H1 (cell line): ENCODE results near the gene ERAP2. TPM values are rescaled to one million over a fixed set of nuclear protein-coding genes. Genes with fewer than 3 reads are reported as not detected.

Experiments used
- CTCF ChIA-PET: fragments of 300-600 bp; sonication (Branson Sonifier 250); formaldehyde crosslinking; loops from one replicate; lab custom pipeline; 2021; ENCODE audit not compliant: partially characterized antibody; lab: Charles Lee
- POLR2A ChIA-PET: fragments of 300-600 bp; sonication (Branson Sonifier 250); formaldehyde crosslinking; loops from one replicate; lab custom pipeline; 2021; ENCODE audit warnings: inconsistent platforms; ENCODE audit not compliant: partially characterized antibody; lab: Charles Lee
- DNase-seq, 2 experiments: peaks; one replicate each; pipeline versions ENCODE4 v3.0.0 to v3.0.0-alpha.2; 2010 to 2022; ENCODE audit warnings: low spot score in 2 of 2, low read depth in 1 of 2, mixed read lengths in 1 of 2
- FAIRE-seq: peaks from 2 replicates; lab custom pipeline; 2011; peaks lifted over from hg19 to GRCh38; lab: Jason Lieb, UNC
- H2AFZ ChIP-seq: 2 replicates; pipeline ENCODE4 v1.8.1; 2012; ENCODE audit warnings: low read length, inconsistent platforms
- H2AK5ac ChIP-seq: 2 replicates; pipeline ENCODE4 v1.6.1; 2013; ENCODE audit warnings: low read depth, low read length
- H2BK120ac ChIP-seq: replicated peaks from 2 replicates; pipeline ENCODE3; 2013; ENCODE audit warnings: low read depth, low read length, inconsistent platforms
- H2BK12ac ChIP-seq: 2 replicates; pipeline ENCODE4 v1.6.1; 2013; ENCODE audit warnings: low read depth, low read length
- H2BK15ac ChIP-seq: 2 replicates; pipeline ENCODE4 v1.6.1; 2013; ENCODE audit warnings: low read length
- H2BK20ac ChIP-seq: 2 replicates; pipeline ENCODE4 v1.6.1; 2013; ENCODE audit warnings: low read length
- H2BK5ac ChIP-seq: 2 replicates; pipeline ENCODE4 v1.6.1; 2013; ENCODE audit warnings: low read depth, low read length
- H3K14ac ChIP-seq: 2 replicates; pipeline ENCODE4 v1.6.1; 2013; ENCODE audit warnings: inconsistent platforms; ENCODE audit not compliant: insufficient read length
- H3K18ac ChIP-seq: 2 replicates; pipeline ENCODE4 v1.6.1; 2013; ENCODE audit warnings: low read length; ENCODE audit errors: extremely low read depth
- H3K23ac ChIP-seq: 2 replicates; pipeline ENCODE4 v1.6.1; 2013; ENCODE audit warnings: inconsistent platforms; ENCODE audit not compliant: insufficient read length
- H3K23me2 ChIP-seq: 2 replicates; pipeline ENCODE4 v1.6.1; 2013; ENCODE audit warnings: low read depth, low read length
- H3K27ac ChIP-seq: 2 replicates; pipeline ENCODE4 v1.6.1; 2011; ENCODE audit warnings: low read depth, low read length, inconsistent platforms
- H3K27me3 ChIP-seq, 4 experiments: replicated peaks in 1 of 4; 1 replicate in 1 of 4; 2 replicates in 3 of 4; pipeline versions ENCODE4 v1.6.1 to v1.8.1; 2011 to 2013; ENCODE audit warnings: low read length in 3 of 4, mild to moderate bottlenecking in 3 of 4, inconsistent platforms in 2 of 4, mixed read lengths in 2 of 4, moderate library complexity in 1 of 4; ENCODE audit not compliant: control insufficient read depth in 3 of 4, insufficient read depth in 3 of 4; ENCODE audit errors: extremely low read depth in 1 of 4
- H3K36me3 ChIP-seq, 4 experiments: 2 replicates each; pipeline versions ENCODE4 v1.6.1 to v1.8.1; 2011 to 2013; ENCODE audit warnings: mild to moderate bottlenecking in 4 of 4, low read length in 3 of 4, moderate library complexity in 2 of 4, control low read depth in 1 of 4, inconsistent platforms in 1 of 4; ENCODE audit not compliant: insufficient read depth in 4 of 4, control insufficient read depth in 2 of 4
- H3K4ac ChIP-seq: replicated peaks from 2 replicates; pipeline ENCODE3; 2013; ENCODE audit warnings: low read length, low read depth, mixed read lengths, inconsistent platforms; ENCODE audit not compliant: insufficient read length
- H3K4me1 ChIP-seq, 4 experiments: replicated peaks in 1 of 4; 1 replicate in 1 of 4; 2 replicates in 3 of 4; pipeline versions ENCODE4 v1.6.1 to v1.8.1; 2011 to 2013; ENCODE audit warnings: low read length in 3 of 4, inconsistent platforms in 2 of 4, mixed read lengths in 1 of 4; ENCODE audit not compliant: insufficient read depth in 4 of 4, control insufficient read depth in 3 of 4
- H3K4me2 ChIP-seq, 2 experiments: 2 replicates each; pipeline versions ENCODE4 v1.6.1 to v1.8.1; 2011 to 2013; ENCODE audit warnings: low read depth in 2 of 2, low read length in 2 of 2, control low read depth in 1 of 2, inconsistent platforms in 1 of 2, mild to moderate bottlenecking in 1 of 2; ENCODE audit not compliant: insufficient read depth in 1 of 2
- H3K4me3 ChIP-seq, 4 experiments: fragments of 200-600, 300-600 bp in 1 of 4; sonication (generic), shearing (Covaris generic), sonication (Bioruptor Twin) in 1 of 4; 2 replicates each; pipeline versions ENCODE4 v1.5.1 to v1.8.1; 2011 to 2016; ENCODE audit warnings: low read length in 4 of 4, low read depth in 3 of 4, control low read depth in 2 of 4, inconsistent platforms in 2 of 4, mild to moderate bottlenecking in 2 of 4, mixed read lengths in 1 of 4, moderate library complexity in 1 of 4; ENCODE audit not compliant: insufficient read depth in 2 of 4; ENCODE audit errors: extremely low read depth in 1 of 4
- H3K56ac ChIP-seq: replicated peaks from 2 replicates; pipeline ENCODE3; 2013; ENCODE audit warnings: low read depth, mild to moderate bottlenecking, mixed read lengths, low read length, inconsistent platforms; ENCODE audit not compliant: insufficient read length
- H3K79me1 ChIP-seq: 2 replicates; pipeline ENCODE4 v1.6.1; 2013; ENCODE audit warnings: low read depth, low read length, control low read depth
- H3K79me2 ChIP-seq, 2 experiments: 2 replicates each; pipeline versions ENCODE4 v1.6.1 to v1.8.1; 2012 to 2013; ENCODE audit warnings: low read length in 2 of 2, mild to moderate bottlenecking in 2 of 2, inconsistent platforms in 1 of 2; ENCODE audit not compliant: insufficient read depth in 2 of 2, control insufficient read depth in 1 of 2
- H3K9ac ChIP-seq, 4 experiments: replicated peaks in 1 of 4; 1 replicate in 1 of 4; 2 replicates in 3 of 4; pipeline versions ENCODE4 v1.6.1 to v1.8.1; 2011 to 2013; ENCODE audit warnings: low read depth in 3 of 4, low read length in 3 of 4, control low read depth in 2 of 4, mild to moderate bottlenecking in 2 of 4, moderate library complexity in 2 of 4, inconsistent platforms in 1 of 4; ENCODE audit errors: extremely low read depth in 1 of 4
- H3K9me3 ChIP-seq, 2 experiments: 2 replicates each; pipeline versions ENCODE4 v1.6.1 to v1.8.1; 2012 to 2013; ENCODE audit warnings: mild to moderate bottlenecking in 2 of 2, moderate library complexity in 2 of 2, control low read depth in 1 of 2, inconsistent platforms in 1 of 2, low read depth in 1 of 2, low read length in 1 of 2, mixed read lengths in 1 of 2; ENCODE audit not compliant: insufficient read depth in 2 of 2
- H4K20me1 ChIP-seq, 2 experiments: replicated peaks in 1 of 2; 2 replicates each; pipeline versions ENCODE3 to v1.8.1; 2011 to 2013; ENCODE audit warnings: inconsistent platforms in 2 of 2, low read length in 2 of 2, mild to moderate bottlenecking in 1 of 2; ENCODE audit not compliant: insufficient read depth in 2 of 2, control insufficient read depth in 1 of 2
- H4K5ac ChIP-seq: 2 replicates; pipeline ENCODE4 v1.6.1; 2013; ENCODE audit warnings: low read length, low read depth, mixed read lengths, inconsistent platforms; ENCODE audit not compliant: insufficient read length
- H4K8ac ChIP-seq: 2 replicates; pipeline ENCODE4 v1.8.0; 2013; ENCODE audit warnings: mild to moderate bottlenecking, moderate library complexity, low read length, inconsistent platforms; ENCODE audit not compliant: insufficient read depth; ENCODE audit errors: extremely low read depth
- H4K91ac ChIP-seq: replicated peaks from 2 replicates; pipeline ENCODE3; 2013; ENCODE audit warnings: low read length, mixed read lengths, inconsistent platforms; ENCODE audit not compliant: insufficient read length
- MAFK ChIP-seq: IDR thresholded peaks from 2 replicates; pipeline ENCODE4 v1.6.1; 2012; ENCODE audit warnings: low read depth, mild to moderate bottlenecking, improper control_type of control experiment, low read length
- WGBS, 2 experiments: shearing (Covaris generic) in 1 of 2; methylation state at CpG; one replicate each; pipeline versions ENCODE4 v1.1.6 to v1.1.7; 2013 to 2015; ENCODE audit warnings: low lambda C conversion rate in 2 of 2, mixed read lengths in 2 of 2, inconsistent platforms in 1 of 2, low coverage in 1 of 2, missing lambda C conversion rate in 1 of 2; ENCODE audit not compliant: insufficient replicate concordance in 2 of 2, insufficient coverage in 1 of 2, insufficient read length in 1 of 2; ENCODE audit errors: extremely low coverage in 1 of 2, missing lambda C conversion rate in 1 of 2; 5-methylcytosine and 5-hydroxymethylcytosine counted together
- polyA plus RNA-seq, 7 experiments: library from polyadenylated mRNA; depleted of rRNA in 3 of 7; stranded (reverse) in 5 of 7; unstranded in 2 of 7; fragments of >200 nt in 5 of 7; fragments of 200-250 nt in 2 of 7; gene quantifications; 1 replicate in 5 of 7; 2 replicates in 1 of 7; 4 replicates in 1 of 7; pipeline versions ENCODE4 v1.2.1 to v1.2.3, GENCODE V29; 2011 to 2013; ENCODE audit warnings: missing spikeins in 2 of 7, mixed read lengths in 2 of 7
- total RNA-seq: library from RNA; stranded (reverse); fragmentation: NEBNext Ultra II Directional; extraction: Animal tissue kit (Norgen Biotek cat#: 25700); gene quantifications from 2 replicates; pipeline ENCODE4 v1.2.1, GENCODE V29; 2021

ERAP2 gene
- total and polyA plus RNA-seq, 2 of the 8 experiments (the other 6 are each of a cell fraction or from before 2014, with no cell fraction given), result 0.14 TPM; not detected in 1

DNA sequence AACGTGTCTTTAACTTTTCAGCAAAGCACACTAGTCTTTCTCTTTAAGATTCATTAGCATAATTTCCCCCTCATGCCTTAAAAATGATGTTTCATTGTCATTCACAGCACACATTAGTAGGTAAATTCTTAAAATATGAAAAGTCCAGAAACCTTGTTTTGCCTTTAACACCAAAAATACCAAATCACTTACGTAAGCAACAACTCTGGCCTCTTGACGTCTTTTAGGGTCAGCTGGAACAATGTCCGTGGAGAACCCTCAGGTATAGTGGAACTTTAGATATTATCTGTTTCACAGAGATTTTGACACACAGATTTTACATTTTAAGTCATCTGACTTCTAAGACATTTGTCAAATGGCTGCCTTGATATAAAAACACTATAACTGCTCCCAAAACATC, 90.5 kb downstream of the ERAP2 start:
- Histone ChIP-seq H2BK120ac (no peak overlapping the region), H2AK5ac (no peak overlapping the region), H3K4ac (no peak overlapping the region), H3K23ac (no peak overlapping the region), H3K4me2 (no peak overlapping the region), H2BK5ac (no peak overlapping the region), H4K91ac (no peak overlapping the region), H3K9ac (no peak overlapping the region), H4K20me1 (no peaks in the 10 kb centered on the region), H3K23me2 (no peaks in the 10 kb centered on the region), H2BK20ac (no peak overlapping the region), H4K5ac (no peak overlapping the region), H3K14ac (no peak overlapping the region), H3K18ac (no peak overlapping the region), H3K56ac (no peak overlapping the region), H3K79me2 (no peaks in the 10 kb centered on the region), H3K4me3 (no peak overlapping the region), H2BK12ac (no peak overlapping the region), H3K36me3 (no peaks in the 10 kb centered on the region), H3K4me1 (no peaks in the 10 kb centered on the region), H4K8ac (no peak overlapping the region), H3K27ac (no peak overlapping the region), H2AFZ (no peak overlapping the region), H3K9me3 (no peaks in the 10 kb centered on the region), H2BK15ac (no peak overlapping the region), H3K79me1 (no peaks in the 10 kb centered on the region), H3K27me3 (no peaks in the 10 kb centered on the region)
- no peak for TF ChIP-seq MAFK
- ChIA-PET POLR2A (interaction anchor here (0.6 kb wide), 1 partner anchor 8 kb away, joined by 3 read pairs; no protein-coding TSS in a partner anchor), CTCF (interaction anchor here (0.9 to 1.4 kb wide), 2 partner anchors 98 to 215 kb away, joined by 3 to 5 read pairs; no protein-coding TSS in a partner anchor)
- WGBS, 2 experiments, result 96% methylated on average over 4 of the region's 4 CpGs; no CpG with 5 or more reads in 1 of the 2 experiments
- DNase-seq (no peak), FAIRE-seq (no peak)
